GM18511 (cell line): Measurements from ENCODE around the gene OR2J3.
"Not testable (repeated sequence)": the region's sequence is repeated elsewhere in the genome, so short reads cannot be mapped to it uniquely, and the experiment has no call there.

Source experiments
- ATAC-seq: cut with Tn5 transposase; IDR thresholded peaks from one replicate; pipeline ENCODE4 v1.9.1; 2021; ENCODE audit warnings: mild to moderate bottlenecking, moderate library complexity; ENCODE audit not compliant: unreplicated experiment

The OR2J3 gene

GRCh38 chr6:29159922-29160321 lies 52.1 kb downstream of the OR2J3 start:
- ATAC-seq, result not testable (repeated sequence)
